KMS-11 (cell line): ENCODE results near the gene RAB36.

Experiments
- H2AFZ ChIP-seq: fragments of 200-600 bp; sonication (generic); 2 replicates; pipeline ENCODE4 v1.6.1; 2016; ENCODE audit warnings: antibody characterized with exemption, mixed run types, low read depth
- H3K27ac ChIP-seq: fragments of 200-600 bp; sonication (generic); 2 replicates; pipeline ENCODE4 v1.6.1; 2016; ENCODE audit warnings: mild to moderate bottlenecking, mixed run types
- H3K27me3 ChIP-seq: fragments of 200-600 bp; sonication (generic); 2 replicates; pipeline ENCODE4 v1.6.1; 2017; ENCODE audit warnings: mild to moderate bottlenecking, low read depth, mixed run types, moderate library complexity; ENCODE audit not compliant: insufficient read depth
- H3K36me3 ChIP-seq: fragments of 200-600 bp; sonication (generic); 2 replicates; pipeline ENCODE4 v1.6.1; 2017; ENCODE audit warnings: mild to moderate bottlenecking, mixed run types; ENCODE audit not compliant: insufficient read depth
- H3K4me1 ChIP-seq: fragments of 200-600 bp; sonication (generic); 2 replicates; pipeline ENCODE4 v1.6.1; 2016; ENCODE audit warnings: mild to moderate bottlenecking, low read depth, mixed run types; ENCODE audit not compliant: poor library complexity, severe bottlenecking
- H3K4me2 ChIP-seq: fragments of 200-600 bp; sonication (generic); 2 replicates; pipeline ENCODE4 v1.7.0; 2016; ENCODE audit warnings: mild to moderate bottlenecking, mixed run types
- H3K4me3 ChIP-seq: fragments of 200-600 bp; sonication (generic); IDR thresholded peaks from 2 replicates; pipeline ENCODE4 v1.6.1; 2017; ENCODE audit warnings: low read depth, low read length, mixed read lengths; ENCODE audit not compliant: insufficient read depth
- H3K79me2 ChIP-seq: fragments of 200-600 bp; sonication (generic); 2 replicates; pipeline ENCODE4 v1.6.1; 2016; ENCODE audit warnings: low read depth, mixed run types; ENCODE audit not compliant: insufficient read depth
- H3K9ac ChIP-seq: fragments of 200-600 bp; sonication (generic); 2 replicates; pipeline ENCODE4 v1.6.1; 2016; ENCODE audit warnings: mild to moderate bottlenecking, mixed run types
- H4K20me1 ChIP-seq: fragments of 200-600 bp; sonication (generic); 2 replicates; pipeline ENCODE4 v1.6.1; 2016; ENCODE audit warnings: mild to moderate bottlenecking, mixed run types; ENCODE audit not compliant: insufficient read depth
- CTCF ChIP-seq: fragments of 200-600 bp; sonication (generic); conservative IDR thresholded peaks from 2 replicates; pipeline ENCODE4 v1.6.1; 2017; ENCODE audit warnings: low read depth, mild to moderate bottlenecking, antibody characterized with exemption, low read length, moderate library complexity, mixed read lengths

RAB36 gene

GRCh38 chr22:23156286-23156685, 11.0 kb downstream of the RAB36 start:
- Histone ChIP-seq H3K27me3 (no peaks in the 10 kb centered on the region), H3K36me3 (no peaks in the 10 kb centered on the region), H3K4me1 (peaks cover 39% of the 10 kb centered on the region), H3K27ac (peak overlapping the region; percentile 78), H4K20me1 (no peaks in the 10 kb centered on the region), H3K4me3 (no peak overlapping the region), H3K4me2 (peak overlapping the region; percentile 87), H2AFZ (peak overlapping the region; percentile 70; the same call in 1 of the 2 replicates), H3K79me2 (no peaks in the 10 kb centered on the region; the same call in 1 of the 2 replicates), H3K9ac (peak overlapping the region; percentile 70; the same call in 1 of the 2 replicates)
- no peak for TF ChIP-seq CTCF

GRCh38 chr22:23157560-23158515, 12.6 kb downstream of the RAB36 start:
- no peak overlapping the region for H2AFZ ChIP-seq
- peaks cover 39% of the 10 kb centered on the region for H3K4me1 ChIP-seq
- no peaks in the 10 kb centered on the region for H4K20me1 ChIP-seq
- peak overlapping the region; percentile 87 for H3K4me2 ChIP-seq
- no peak overlapping the region for H3K4me3 ChIP-seq
- no peak for TF ChIP-seq CTCF
- H3K79me2 ChIP-seq: no peaks in the 10 kb centered on the region; the same call in 1 of the 2 replicates
- H3K9ac ChIP-seq: peak overlapping the region; percentile 70; the same call in 1 of the 2 replicates
- no peaks in the 10 kb centered on the region for H3K27me3 ChIP-seq
- H3K27ac ChIP-seq: peak overlapping the region; percentile 78
- no peaks in the 10 kb centered on the region for H3K36me3 ChIP-seq

- H2AFZ ChIP-seq: no peak overlapping the region
- H3K79me2 ChIP-seq: no peaks in the 10 kb centered on the region; the same call in 1 of the 2 replicates
- H3K9ac ChIP-seq: peak overlapping the region; percentile 70; the same call in 1 of the 2 replicates
- H3K4me2 ChIP-seq: peak overlapping the region; percentile 87
- no peaks in the 10 kb centered on the region for H4K20me1 ChIP-seq
- H3K27ac ChIP-seq: 0 out of 2 replicates have a peak overlapping the region, but pooled peaks have one; percentile 78
- H3K36me3 ChIP-seq: no peaks in the 10 kb centered on the region
- H3K4me3 ChIP-seq: no peak overlapping the region
- no peaks in the 10 kb centered on the region for H3K27me3 ChIP-seq
- TF ChIP-seq CTCF: no peak
- H3K4me1 ChIP-seq: peaks cover 39% of the 10 kb centered on the region
Measured at GRCh38 chr22:23158516-23159290, 13.4 kb downstream of the RAB36 start.

- Histone ChIP-seq H3K27me3 (no peaks in the 10 kb centered on the region), H4K20me1 (no peaks in the 10 kb centered on the region), H3K36me3 (no peaks in the 10 kb centered on the region), H3K4me2 (no peak overlapping the region), H3K4me3 (no peak overlapping the region), H3K4me1 (peaks cover 39% of the 10 kb centered on the region), H2AFZ (no peak overlapping the region), H3K9ac (no peak overlapping the region), H3K27ac (no peak overlapping the region), H3K79me2 (no peaks in the 10 kb centered on the region; the same call in 1 of the 2 replicates)
- TF ChIP-seq CTCF: no peak
Measured at GRCh38 chr22:23159291-23159630, 14.0 kb downstream of the RAB36 start.
